Heart right ventricle (tissue), 16 donors: Measurements from ENCODE around the gene RIPK4. TPM values are rescaled to one million over a fixed set of nuclear protein-coding genes. Genes with fewer than 3 reads are reported as not detected.
"Not testable (repeated sequence)": the region's sequence is repeated elsewhere in the genome, so short reads cannot be mapped to it uniquely, and the experiment has no call there.

Source experiments
- ATAC-seq, 8 donors: fragments of 200-7000 bp; cut with Tn5 transposase; one replicate each; pipeline ENCODE4 v1.9.1; 2020; ENCODE audit warnings: mild to moderate bottlenecking in 8 of 8, moderate library complexity in 8 of 8, moderate number of reproducible peaks in 1 of 8
- DNase-seq, 2 donors: peaks; one replicate each; pipeline ENCODE4 v3.0.0-alpha.2; 2020
- H3K27ac ChIP-seq, 10 donors: fragments of 200-600 bp; sonication (generic) in 2 of 10; one replicate each; pipeline versions ENCODE4 v1.5.0 to v1.8.0; 2020 to 2022; ENCODE audit warnings: mild to moderate bottlenecking in 3 of 10
- H3K27me3 ChIP-seq, 7 donors: fragments of 200-600 bp; one replicate each; pipeline ENCODE4 v1.8.0; 2021 to 2022; ENCODE audit warnings: mild to moderate bottlenecking in 2 of 7
- H3K36me3 ChIP-seq, 9 donors: fragments of 200-600 bp; sonication (generic) in 1 of 9; one replicate each; pipeline versions ENCODE4 v1.5.0 to v1.8.0; 2020 to 2022; ENCODE audit warnings: mild to moderate bottlenecking in 2 of 9
- H3K4me1 ChIP-seq, 9 donors: fragments of 200-600 bp; sonication (generic) in 1 of 9; one replicate each; pipeline versions ENCODE4 v1.5.0 to v1.8.0; 2020 to 2022; ENCODE audit warnings: mild to moderate bottlenecking in 4 of 9
- H3K4me3 ChIP-seq, 10 donors: fragments of 200-600 bp; sonication (generic) in 2 of 10; one replicate each; pipeline versions ENCODE4 v1.5.0 to v1.8.0; 2020 to 2022; ENCODE audit warnings: mild to moderate bottlenecking in 7 of 10, moderate library complexity in 2 of 10
- H3K9me3 ChIP-seq, 11 donors: fragments of 200-600 bp in 10 of 11; sonication (generic) in 2 of 11; one replicate each; pipeline versions ENCODE4 v1.5.0 to v1.8.0; 2013 to 2022; ENCODE audit warnings: mild to moderate bottlenecking in 2 of 11, control low read depth in 1 of 11, moderate library complexity in 1 of 11
- CTCF ChIP-seq, 9 donors: fragments of 200-600 bp; sonication (generic) in 2 of 9; IDR thresholded peaks; one replicate each; pipeline versions ENCODE4 v1.5.0 to v1.8.0; 2021 to 2022; ENCODE audit warnings: antibody characterized with exemption in 9 of 9, mild to moderate bottlenecking in 5 of 9, moderate library complexity in 1 of 9
- WGBS, 2 donors: extraction: QIAGEN DNeasy Blood & Tissue Kit; methylation state at CpG; one replicate each; pipeline ENCODE4 v1.1.7; 2013; ENCODE audit warnings: inconsistent platforms in 1 of 2; 5-methylcytosine and 5-hydroxymethylcytosine counted together
- intact Hi-C, 10 donors: fragments of 100-400 bp; cut with DNase I; formaldehyde crosslinking; loops; one replicate each; pipeline versions ENCODE4 v1.11.1 to v1.14.2; 2022
- polyA plus RNA-seq, 2 donors: library from polyadenylated mRNA; stranded (reverse); fragments of 200-250 nt; gene quantifications; one replicate each; pipeline ENCODE4 v1.2.3, GENCODE V29; 2013
- total RNA-seq, 10 donors: library from RNA; stranded (reverse); fragmentation: NEBNext Ultra II Directional in 3 of 10; extraction: Animal tissue kit (Norgen Biotek cat#: 25700) in 3 of 10; gene quantifications; one replicate each; pipeline versions ENCODE4 v1.2.1 to v1.2.4, GENCODE V29; 2021 to 2023
- donor health status: Arrhythmogenic right ventricular cardiomyopathy.
- donor health status: ischemic (EF 13 %, LVEDD 7.1; RV severe dilation, severe dysfunction).
- donor health status: healthy with polysubstance abuse.
- donor health status: DM: no; HTN: yes; CAD: no.
- donor health status: DM: no; HTN: no; CAD: no.
- donor health status: ischemic (EF 25% LVEDD 6.9; RV normal size, moderate dysfunction).
- donor health status: ischemic (EF 25% LVEDD 5.7; RV mildly dilated, moderate dysfunction).
- donor health status: healthy.
- donor health status: DM: yes; HTN: yes; CAD: no.
- donor health status: Ischemic cardiomyopathy.
- donor health status: ischemic (EF 35%, LVEDD 5.7; RV mildly dilated, moderate dysfunction).
- donor health status: nonischemic (EF 11% LVEDD 7.7; RV severe dilation, severe dysfunction).
- donor health status: DM: yes; HTN: yes; CAD: no.
- donor health status: PGD.
- donor health status: ischemic (EF 29% LVEDD 5.4; RV normal size, mild dysfunction).
- donor health status: nonischemic (EF 23%, LVEDD 6.1; RV moderate dilation, normal function).

RIPK4 gene
- total and polyA plus RNA-seq, 12 donors = 0.04 to 0.15 (median 0.07) TPM; not detected in 5

DNA sequence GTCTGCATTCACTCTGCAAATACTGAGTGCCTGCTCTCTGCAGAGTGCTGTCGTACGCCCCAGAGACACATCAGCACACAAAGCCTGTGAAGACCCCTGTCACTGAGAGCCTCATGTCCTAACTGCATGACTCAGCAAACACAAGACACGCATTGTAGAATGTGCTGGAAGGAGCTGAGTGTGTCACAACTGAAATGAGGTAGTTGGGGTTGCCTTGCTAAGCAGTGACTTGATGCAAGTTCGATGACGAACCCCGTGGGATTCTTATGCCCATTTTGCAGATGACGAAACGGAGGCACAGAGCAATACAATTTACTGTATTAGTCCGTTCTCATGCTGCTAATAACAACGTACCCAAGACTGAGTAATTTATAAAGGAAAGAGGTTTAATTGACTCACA is 65.1 kb downstream of the RIPK4 start:
- 86 to 88% methylated on average over 10 of the region's 10 CpGs for WGBS, 2 donors
- Histone ChIP-seq H3K27me3 (peaks cover 0 to 17% (median 0%) of the 10 kb centered on the region in 7 donors), H3K9me3 (peaks cover 0 to 4% (median 0%) of the 10 kb centered on the region in 11 donors), H3K4me3 (no peak overlapping the region), H3K4me1 (no peaks in the 10 kb centered on the region), H3K36me3 (no peaks in the 10 kb centered on the region), H3K27ac (no peak overlapping the region)
- TF ChIP-seq CTCF (IDR thresholded peaks at IDR 0.05) = no peak
- DNase-seq = no peak
- no peak for ATAC-seq
- intact Hi-C loops = no loop called here

GRCh38 chr21:41699311-41699710 is 67.5 kb downstream of the RIPK4 start:
- ATAC-seq (no peak), DNase-seq (no peak)
- H3K9me3 ChIP-seq = no peaks in the 10 kb centered on the region
- H3K27ac ChIP-seq = no peak overlapping the region
- 79 to 89% methylated on average over 10 of the region's 10 CpGs for WGBS, 2 donors
- H3K27me3 ChIP-seq = peaks cover 0 to 18% (median 0%) of the 10 kb centered on the region in 7 donors
- intact Hi-C loops = no loop called here
- H3K4me1 ChIP-seq = no peaks in the 10 kb centered on the region
- no peaks in the 10 kb centered on the region for H3K36me3 ChIP-seq
- TF ChIP-seq CTCF (IDR thresholded peaks at IDR 0.05) = no peak
- no peak overlapping the region for H3K4me3 ChIP-seq

GRCh38 chr21:41698071-41698470 is 68.8 kb downstream of the RIPK4 start:
- WGBS, 2 donors = 91 to 94% methylated on average over 11 of the region's 11 CpGs
- H3K4me1 ChIP-seq = peaks cover 0 to 4% (median 0%) of the 10 kb centered on the region in 9 donors
- ATAC-seq (no peak), DNase-seq (no peak)
- H3K27me3 ChIP-seq = peaks cover 0 to 18% (median 0%) of the 10 kb centered on the region in 7 donors
- no peaks in the 10 kb centered on the region for H3K36me3 ChIP-seq
- TF ChIP-seq CTCF (IDR thresholded peaks at IDR 0.05) = no peak
- no peaks in the 10 kb centered on the region for H3K9me3 ChIP-seq
- intact Hi-C loops = no loop called here
- no peak overlapping the region for H3K4me3 ChIP-seq
- H3K27ac ChIP-seq = no peak overlapping the region

DNA sequence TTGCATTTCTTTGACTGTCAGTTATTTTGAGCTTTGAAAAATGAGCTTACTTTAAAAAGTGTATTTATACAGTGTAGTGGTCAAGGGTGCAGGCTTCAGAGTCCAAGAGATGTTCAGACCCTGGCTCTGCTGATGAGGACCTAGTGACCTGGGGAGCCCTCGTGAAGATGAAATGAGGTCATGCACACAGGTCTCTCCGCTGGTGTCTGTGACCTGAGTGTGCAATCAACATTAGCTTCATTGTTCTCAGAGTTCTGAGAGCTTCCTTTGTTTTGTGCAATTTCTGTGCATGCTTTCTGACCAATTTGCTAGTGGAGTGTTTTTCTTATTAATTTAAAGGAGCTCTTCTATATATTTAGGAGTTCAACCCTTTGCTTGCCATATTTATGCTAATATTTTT is 71.3 kb downstream of the RIPK4 start:
- H3K36me3 ChIP-seq = no peaks in the 10 kb centered on the region
- no peaks in the 10 kb centered on the region for H3K9me3 ChIP-seq
- no peak for DNase-seq
- WGBS, 2 donors = 60 to 66% methylated on average over 2 of the region's 2 CpGs
- H3K27ac ChIP-seq = no peak overlapping the region
- H3K4me3 ChIP-seq = no peak overlapping the region
- H3K27me3 ChIP-seq = peaks cover 0 to 26% (median 12%) of the 10 kb centered on the region in 7 donors
- ATAC-seq = no peak
- no peak for TF ChIP-seq CTCF (IDR thresholded peaks at IDR 0.05)
- H3K4me1 ChIP-seq = peaks cover 0 to 8% (median 0%) of the 10 kb centered on the region in 9 donors
- intact Hi-C loops = no loop called here

- ATAC-seq, H3K4me1 ChIP-seq, H3K9me3 ChIP-seq, DNase-seq, H3K27ac ChIP-seq, H3K4me3 ChIP-seq, intact Hi-C loops, H3K36me3 ChIP-seq: not testable (repeated sequence)
- WGBS, 2 donors = 87 to 89% methylated on average over 4 of the region's 4 CpGs
- peaks cover 0 to 26% (median 12%) of the 10 kb centered on the region in 7 donors for H3K27me3 ChIP-seq
These were observed 72.8 kb downstream of the RIPK4 start for GRCh38 chr21:41694042-41694441.
